Measurements from ENCODE around the gene LIN37.

The LIN37 gene

GRCh38 chr19:35777086-35777841, 28.9 kb downstream of the LIN37 start:
- no peak for DNase-seq

GRCh38 chr19:35777961-35778360, 29.6 kb downstream of the LIN37 start:
- DNase-seq = no peak

- no peak for DNase-seq
These were observed 30.7 kb downstream of the LIN37 start for GRCh38 chr19:35779033-35779432.

- DNase-seq = no peak
These were observed 31.7 kb downstream of the LIN37 start for GRCh38 chr19:35780058-35780457.

GRCh38 chr19:35780717-35781116, 32.3 kb downstream of the LIN37 start:
- no peak for DNase-seq

- DNase-seq = no peak
These were observed 33.3 kb downstream of the LIN37 start for GRCh38 chr19:35781650-35782049.

GRCh38 chr19:35782589-35782988, 34.2 kb downstream of the LIN37 start:
- no peak for DNase-seq

GRCh38 chr19:35783469-35784434, 35.4 kb downstream of the LIN37 start:
- no peak for DNase-seq

GRCh38 chr19:35784503-35785338, 36.3 kb downstream of the LIN37 start:
- DNase-seq = no peak

GRCh38 chr19:35785339-35785627, 36.9 kb downstream of the LIN37 start:
- DNase-seq = no peak

GRCh38 chr19:35786299-35787160, 38.2 kb downstream of the LIN37 start:
- DNase-seq = no peak

- DNase-seq = no peak
These were observed 38.9 kb downstream of the LIN37 start for GRCh38 chr19:35787227-35787799.

- no peak for DNase-seq
These were observed 40.0 kb downstream of the LIN37 start for GRCh38 chr19:35788205-35788960.

GRCh38 chr19:35789195-35789977, 41.0 kb downstream of the LIN37 start:
- DNase-seq = no peak

GRCh38 chr19:35789978-35790944, 41.9 kb downstream of the LIN37 start:
- DNase-seq = no peak

- DNase-seq = peak; percentile 40
These were observed 42.8 kb downstream of the LIN37 start for GRCh38 chr19:35790981-35791813.

GRCh38 chr19:35791814-35792279, 43.5 kb downstream of the LIN37 start:
- no peak for DNase-seq

- DNase-seq = no peak
These were observed 43.9 kb downstream of the LIN37 start for GRCh38 chr19:35792312-35792711.
